HUES6 (cell line): ENCODE measurements around the gene E2F4.

ENCODE experiments used
- H3K27ac ChIP-seq: 2 replicates; pipeline ENCODE4 v1.7.0; 2013; ENCODE audit warnings: low read depth, mild to moderate bottlenecking, low read length, inconsistent platforms
- H3K27me3 ChIP-seq: 2 replicates; pipeline ENCODE4 v1.6.1; 2013; ENCODE audit warnings: low read length; ENCODE audit not compliant: control insufficient read depth, insufficient read depth
- H3K36me3 ChIP-seq: 2 replicates; pipeline ENCODE4 v1.6.1; 2013; ENCODE audit warnings: low read length; ENCODE audit not compliant: control insufficient read depth, insufficient read depth
- H3K4me1 ChIP-seq: 2 replicates; pipeline ENCODE4 v1.6.1; 2013; ENCODE audit warnings: low read length; ENCODE audit not compliant: control insufficient read depth, insufficient read depth
- H3K4me3 ChIP-seq: 2 replicates; pipeline ENCODE4 v1.5.1; 2013; ENCODE audit warnings: low read depth, low read length
- H3K9ac ChIP-seq: one replicate; pipeline ENCODE4 v1.6.1; 2013; ENCODE audit warnings: mild to moderate bottlenecking, low read length
- H3K9me3 ChIP-seq: 2 replicates; pipeline ENCODE4 v1.6.1; 2013; ENCODE audit warnings: low read depth, low read length; ENCODE audit not compliant: control insufficient read depth, insufficient read depth

Gene E2F4

GRCh38 chr16:67240506-67240905, 48.6 kb downstream of the E2F4 start:
- no peaks in the 10 kb centered on the region for H3K9me3 ChIP-seq
- H3K9ac ChIP-seq, result peak overlapping the region; percentile 45
- peaks cover 34% of the 10 kb centered on the region for H3K36me3 ChIP-seq
- no peaks in the 10 kb centered on the region for H3K27me3 ChIP-seq
- peak overlapping the region; percentile 64; the same call in 1 of the 2 replicates for H3K27ac ChIP-seq
- H3K4me1 ChIP-seq, result peaks cover 48% of the 10 kb centered on the region
- H3K4me3 ChIP-seq, result no peak overlapping the region; the same call in 1 of the 2 replicates

- H3K4me3 ChIP-seq, result peak overlapping the region; percentile 16; the same call in 1 of the 2 replicates
- H3K9ac ChIP-seq, result peak overlapping the region; percentile 74
- H3K9me3 ChIP-seq, result no peaks in the 10 kb centered on the region
- H3K4me1 ChIP-seq, result peaks cover 49% of the 10 kb centered on the region
- H3K27ac ChIP-seq, result peak overlapping the region; percentile 90; the same call in 1 of the 2 replicates
- no peaks in the 10 kb centered on the region for H3K27me3 ChIP-seq
- peaks cover 28% of the 10 kb centered on the region for H3K36me3 ChIP-seq
Observed at GRCh38 chr16:67241008-67241900, 49.3 kb downstream of the E2F4 start.

- H3K27me3 ChIP-seq, result no peaks in the 10 kb centered on the region
- no peak overlapping the region for H3K4me3 ChIP-seq
- peaks cover 26% of the 10 kb centered on the region for H3K36me3 ChIP-seq
- H3K27ac ChIP-seq, result no peak overlapping the region
- no peaks in the 10 kb centered on the region for H3K9me3 ChIP-seq
- H3K4me1 ChIP-seq, result peaks cover 43% of the 10 kb centered on the region
- H3K9ac ChIP-seq, result no peak overlapping the region
Observed at GRCh38 chr16:67242138-67242730, 50.3 kb downstream of the E2F4 start.

GRCh38 chr16:67243481-67243880, 51.5 kb downstream of the E2F4 start:
- peaks cover 15% of the 10 kb centered on the region for H3K36me3 ChIP-seq
- no peaks in the 10 kb centered on the region for H3K9me3 ChIP-seq
- peaks cover 7% of the 10 kb centered on the region for H3K27me3 ChIP-seq
- H3K4me3 ChIP-seq, result no peak overlapping the region
- H3K27ac ChIP-seq, result no peak overlapping the region
- peaks cover 49% of the 10 kb centered on the region for H3K4me1 ChIP-seq
- H3K9ac ChIP-seq, result no peak overlapping the region

GRCh38 chr16:67244387-67245185, 52.6 kb downstream of the E2F4 start:
- peak overlapping the region; percentile 37; the same call in 1 of the 2 replicates for H3K27ac ChIP-seq
- no peak overlapping the region for H3K9ac ChIP-seq
- peaks cover 4% of the 10 kb centered on the region for H3K36me3 ChIP-seq
- no peak overlapping the region; the same call in 1 of the 2 replicates for H3K4me3 ChIP-seq
- H3K4me1 ChIP-seq, result peaks cover 53% of the 10 kb centered on the region
- no peaks in the 10 kb centered on the region for H3K9me3 ChIP-seq
- H3K27me3 ChIP-seq, result peaks cover 18% of the 10 kb centered on the region

GRCh38 chr16:67245186-67245585, 53.2 kb downstream of the E2F4 start:
- no peaks in the 10 kb centered on the region for H3K9me3 ChIP-seq
- H3K36me3 ChIP-seq, result no peaks in the 10 kb centered on the region
- H3K9ac ChIP-seq, result no peak overlapping the region
- no peak overlapping the region for H3K27ac ChIP-seq
- peaks cover 58% of the 10 kb centered on the region for H3K4me1 ChIP-seq
- H3K4me3 ChIP-seq, result peak overlapping the region; percentile 89; the same call in 1 of the 2 replicates
- H3K27me3 ChIP-seq, result peaks cover 24% of the 10 kb centered on the region

- Histone ChIP-seq H3K27me3 (peaks cover 29% of the 10 kb centered on the region), H3K36me3 (no peaks in the 10 kb centered on the region), H3K9ac (peak overlapping the region; percentile 71), H3K27ac (peak overlapping the region; percentile 90), H3K9me3 (no peaks in the 10 kb centered on the region), H3K4me3 (peak overlapping the region; percentile 89), H3K4me1 (peaks cover 54% of the 10 kb centered on the region)
Observed at GRCh38 chr16:67245674-67246080, 53.7 kb downstream of the E2F4 start.

GRCh38 chr16:67246081-67246755, 54.3 kb downstream of the E2F4 start:
- H3K27me3 ChIP-seq, result peaks cover 32% of the 10 kb centered on the region
- H3K36me3 ChIP-seq, result no peaks in the 10 kb centered on the region
- H3K27ac ChIP-seq, result peak overlapping the region; percentile 90
- no peaks in the 10 kb centered on the region for H3K9me3 ChIP-seq
- peaks cover 50% of the 10 kb centered on the region for H3K4me1 ChIP-seq
- H3K4me3 ChIP-seq, result peak overlapping the region; percentile 89
- peak overlapping the region; percentile 71 for H3K9ac ChIP-seq

- Histone ChIP-seq H3K36me3 (no peaks in the 10 kb centered on the region), H3K9ac (peak overlapping the region; percentile 78), H3K27ac (peak overlapping the region; percentile 90; the same call in 1 of the 2 replicates), H3K4me1 (peaks cover 44% of the 10 kb centered on the region), H3K4me3 (peak overlapping the region; percentile 89), H3K9me3 (no peaks in the 10 kb centered on the region), H3K27me3 (peaks cover 32% of the 10 kb centered on the region)
Observed at GRCh38 chr16:67246756-67247191, 54.8 kb downstream of the E2F4 start.
